NCI-H2029 treated with DMSO at 0.1 percent for 48 hours (cell line): ENCODE data around the gene IP6K3.

Experiments
- DNase-seq: peaks from one replicate; lab custom pipeline; 2025; lab: John Stamatoyannopoulos, UW

IP6K3 gene

DNA sequence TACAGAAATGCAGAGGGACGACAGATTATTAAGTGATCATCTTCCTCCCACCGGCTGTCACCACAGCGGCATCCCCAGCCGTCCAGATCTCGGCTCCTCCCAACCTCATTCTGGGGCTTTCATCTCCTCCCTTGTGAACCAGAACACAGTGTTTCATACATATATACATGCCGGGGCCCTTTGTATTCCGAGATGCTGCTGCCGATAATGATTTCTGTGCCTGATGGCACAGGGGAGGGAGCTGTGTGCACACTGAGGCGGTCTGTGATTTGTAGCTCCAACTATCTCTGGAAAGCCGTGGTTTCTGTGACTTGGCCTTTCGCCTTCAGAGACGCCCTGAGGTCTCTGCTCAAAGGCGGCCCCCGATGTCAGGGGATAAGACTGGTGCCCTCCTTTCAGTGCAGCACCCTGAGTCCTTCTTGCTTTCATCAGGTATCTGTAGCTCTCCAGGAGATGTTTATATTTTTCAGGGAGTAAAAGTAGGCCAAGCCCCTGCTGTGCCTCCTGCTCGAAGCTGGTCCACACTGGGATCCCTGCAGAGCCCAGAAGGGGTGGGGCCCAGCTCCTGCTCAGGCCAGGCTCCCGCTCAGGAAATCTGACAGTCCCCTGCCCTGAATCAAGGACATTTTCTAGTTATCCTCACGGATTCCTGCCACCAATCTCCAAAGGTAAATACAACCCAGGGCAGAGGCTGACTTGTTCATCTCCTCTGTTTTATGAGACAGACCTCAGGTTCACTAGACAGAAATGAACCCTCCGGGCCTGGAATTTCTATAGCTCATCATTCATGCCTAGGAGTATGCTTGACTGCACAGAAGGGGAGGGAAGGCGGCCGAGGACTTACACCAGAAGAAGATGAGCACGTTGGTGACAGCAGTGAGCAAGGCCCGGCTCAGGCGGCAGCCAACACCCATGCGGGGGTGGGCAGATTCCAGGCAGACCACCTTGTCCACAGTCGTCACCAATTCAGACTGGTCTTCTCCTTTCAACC, 31.0 kb upstream of the IP6K3 start:
- no peak for DNase-seq

DNA sequence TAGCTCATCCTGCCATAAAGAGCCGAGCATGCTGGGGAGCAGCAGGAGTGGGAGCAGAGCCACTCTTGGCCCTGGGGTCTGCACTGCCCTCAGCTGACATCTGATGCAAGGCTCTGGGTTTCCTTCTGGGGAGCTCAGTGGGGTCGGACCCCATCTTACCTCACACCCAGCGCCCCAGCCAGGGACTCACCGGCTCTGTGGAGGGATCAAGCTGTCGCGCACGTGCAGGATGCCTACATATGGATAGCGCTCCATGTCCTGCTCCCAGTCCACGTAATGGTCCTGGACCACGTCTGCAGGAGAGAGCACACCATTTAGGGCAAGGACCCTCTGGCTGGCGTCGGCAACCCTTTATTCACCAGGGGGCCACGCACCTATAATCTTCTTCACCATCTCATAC, 30.1 kb upstream of the IP6K3 start:
- no peak for DNase-seq

DNA sequence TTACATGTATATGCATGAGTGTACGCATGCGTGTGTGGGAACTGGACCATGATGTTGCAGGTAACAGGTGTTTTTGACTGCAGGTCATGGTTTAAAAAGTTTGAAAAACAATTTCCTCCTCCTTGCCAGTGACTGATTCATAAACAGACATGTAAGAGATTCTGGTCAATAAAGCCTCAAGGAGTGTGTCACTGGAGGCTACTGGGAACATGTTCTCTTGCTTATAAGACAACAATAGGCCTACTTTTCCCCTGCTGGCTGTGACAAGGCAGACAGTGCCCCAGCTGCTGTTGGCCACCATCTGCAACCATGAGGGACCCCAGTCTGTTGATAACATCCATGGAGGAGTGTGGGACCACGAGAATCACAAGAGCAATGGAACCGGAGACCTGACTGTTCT, 29.5 kb upstream of the IP6K3 start:
- no peak for DNase-seq

DNA sequence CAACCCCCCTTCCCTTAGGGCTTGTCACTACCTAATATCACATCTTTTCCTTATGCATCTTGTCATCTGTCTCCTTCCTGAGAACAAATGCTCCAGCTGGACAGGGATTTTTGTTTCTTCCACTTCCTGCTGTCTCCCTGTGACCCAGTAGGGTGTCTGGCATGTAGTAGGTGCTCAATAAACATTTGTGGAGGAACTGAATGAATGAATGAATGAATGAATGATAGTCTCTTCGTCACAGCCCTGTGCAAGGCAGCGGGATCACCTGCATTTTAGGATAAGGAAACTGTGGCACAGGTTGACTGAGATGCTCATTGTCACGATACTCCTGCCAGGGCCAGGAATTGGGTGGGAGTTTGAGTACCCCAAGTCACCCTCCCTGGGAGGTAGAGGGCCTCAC, 28.1 kb upstream of the IP6K3 start:
- no peak for DNase-seq

DNA sequence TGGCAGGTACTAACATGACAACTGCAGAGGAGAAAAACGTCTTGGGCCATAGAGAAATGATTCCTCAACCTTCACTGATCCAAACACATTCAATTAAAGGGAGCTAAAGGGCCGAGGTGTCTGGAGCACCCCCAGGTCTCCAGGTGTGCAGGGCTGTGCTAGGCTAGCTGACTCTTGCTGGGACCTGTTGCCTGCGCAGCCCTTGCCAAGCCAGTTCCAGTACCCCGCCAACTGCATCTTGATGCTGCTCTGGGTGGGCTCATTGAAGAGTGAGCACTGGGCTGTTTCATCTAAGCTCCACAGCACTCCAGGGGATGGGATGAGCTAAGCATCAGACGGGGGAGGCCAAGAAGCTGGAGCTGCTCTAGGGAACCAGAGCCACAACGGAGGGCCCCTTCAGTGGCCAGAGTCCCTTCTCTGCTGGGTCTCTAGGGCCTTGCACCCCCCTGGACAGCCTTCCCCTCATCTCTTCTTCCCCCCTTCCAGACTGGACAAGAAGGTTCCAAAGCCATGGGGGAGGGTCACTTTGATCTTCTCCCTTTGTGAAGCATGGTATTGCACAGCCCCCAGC, 26.3 kb upstream of the IP6K3 start:
- no peak for DNase-seq

DNA sequence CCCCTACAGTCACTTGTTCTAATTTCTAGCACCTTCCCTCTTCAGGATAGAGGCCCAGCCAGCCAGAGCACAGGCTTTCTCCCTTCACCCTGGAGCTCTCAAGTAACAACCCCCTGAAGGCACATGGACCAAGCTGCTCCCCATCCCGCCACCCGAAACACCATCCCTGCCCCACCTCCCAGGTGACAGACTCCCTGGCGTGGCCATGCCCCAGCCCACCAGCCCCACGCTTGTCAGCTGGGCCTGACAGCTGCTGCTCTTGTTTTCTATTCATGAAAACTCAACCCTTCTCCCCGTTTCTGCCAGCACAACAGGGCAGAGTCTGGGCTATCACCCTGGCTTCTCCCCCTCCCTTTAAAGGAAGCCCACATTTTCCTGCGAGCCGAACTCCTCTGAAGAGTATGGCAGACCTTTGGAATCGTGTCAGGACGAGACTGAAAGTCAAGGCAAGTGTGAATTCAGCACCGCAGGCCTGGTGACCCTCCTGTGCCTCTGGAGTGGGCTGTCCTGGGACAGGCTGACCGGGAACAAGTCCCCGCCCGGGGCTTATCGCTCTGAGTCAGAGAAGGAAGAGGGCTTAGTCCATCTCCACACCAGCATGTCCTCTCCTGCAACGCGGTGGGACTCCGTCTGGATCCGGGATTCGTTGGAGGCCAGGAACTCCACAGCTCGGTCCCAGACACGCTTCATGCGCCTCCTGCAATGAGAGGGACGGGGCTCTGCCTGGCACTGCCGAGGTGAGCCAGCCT, 25.6 kb upstream of the IP6K3 start:
- DNase-seq: no peak

DNA sequence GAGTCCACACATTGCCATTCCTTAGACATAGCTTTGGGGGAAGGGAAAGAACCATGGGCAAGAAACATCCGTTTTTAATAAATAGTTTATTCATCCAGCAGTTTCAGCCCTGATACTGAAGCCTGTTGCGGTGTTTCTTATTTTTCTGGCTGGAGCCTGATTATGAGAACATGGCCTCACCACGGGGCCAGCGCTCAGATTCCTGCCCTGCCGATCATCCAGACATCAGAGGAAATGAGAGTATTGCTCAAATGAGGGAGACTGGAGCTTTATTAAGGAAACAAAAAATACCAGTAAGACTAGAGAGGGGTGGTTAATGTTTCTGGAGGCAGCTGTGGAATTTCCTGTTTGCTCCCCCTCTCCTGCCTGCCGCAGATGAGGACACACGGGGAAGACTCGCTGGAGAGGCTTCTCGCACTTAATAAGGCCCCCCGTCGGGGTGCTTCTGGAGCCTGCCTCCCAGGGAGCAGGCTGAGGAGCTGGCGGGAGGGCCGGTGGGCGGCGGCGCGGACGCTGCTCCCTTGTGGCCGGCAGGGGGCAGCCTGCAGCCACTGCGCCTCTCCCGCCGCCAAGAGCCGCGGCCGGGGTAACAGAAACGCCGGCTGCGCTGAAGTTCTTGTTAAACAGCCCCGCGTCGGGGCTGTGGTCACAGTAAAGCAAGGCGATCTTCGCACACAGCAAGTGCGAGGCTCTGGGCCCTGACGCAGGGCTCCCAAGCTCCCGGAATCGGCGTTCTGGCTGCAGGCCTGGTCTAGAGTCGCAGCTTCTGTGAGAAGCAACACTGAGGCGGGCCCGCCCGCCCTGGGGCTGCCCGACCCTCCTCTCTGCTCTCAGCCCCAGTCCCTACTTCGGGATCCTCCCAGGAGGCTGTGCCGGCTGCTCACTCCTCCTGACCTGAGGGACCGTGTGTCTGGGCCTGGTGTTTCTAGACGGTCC, 24.7 kb upstream of the IP6K3 start:
- no peak for DNase-seq

DNA sequence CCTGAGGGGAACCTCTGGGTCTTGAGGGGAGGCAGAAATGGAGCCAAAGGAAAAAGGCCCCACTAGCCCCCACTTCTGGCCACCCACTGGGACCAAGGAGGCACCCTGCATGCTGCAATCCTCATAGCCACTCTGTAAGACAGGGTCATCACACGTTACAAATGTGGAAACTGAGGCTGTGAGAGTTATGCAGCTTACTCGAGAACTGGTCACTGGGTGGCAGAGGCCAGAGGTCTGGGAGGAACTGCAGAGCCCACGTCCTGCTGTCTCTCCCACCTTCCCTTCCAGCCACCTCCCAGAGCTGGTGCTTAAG, 24.1 kb upstream of the IP6K3 start:
- no peak for DNase-seq

DNA sequence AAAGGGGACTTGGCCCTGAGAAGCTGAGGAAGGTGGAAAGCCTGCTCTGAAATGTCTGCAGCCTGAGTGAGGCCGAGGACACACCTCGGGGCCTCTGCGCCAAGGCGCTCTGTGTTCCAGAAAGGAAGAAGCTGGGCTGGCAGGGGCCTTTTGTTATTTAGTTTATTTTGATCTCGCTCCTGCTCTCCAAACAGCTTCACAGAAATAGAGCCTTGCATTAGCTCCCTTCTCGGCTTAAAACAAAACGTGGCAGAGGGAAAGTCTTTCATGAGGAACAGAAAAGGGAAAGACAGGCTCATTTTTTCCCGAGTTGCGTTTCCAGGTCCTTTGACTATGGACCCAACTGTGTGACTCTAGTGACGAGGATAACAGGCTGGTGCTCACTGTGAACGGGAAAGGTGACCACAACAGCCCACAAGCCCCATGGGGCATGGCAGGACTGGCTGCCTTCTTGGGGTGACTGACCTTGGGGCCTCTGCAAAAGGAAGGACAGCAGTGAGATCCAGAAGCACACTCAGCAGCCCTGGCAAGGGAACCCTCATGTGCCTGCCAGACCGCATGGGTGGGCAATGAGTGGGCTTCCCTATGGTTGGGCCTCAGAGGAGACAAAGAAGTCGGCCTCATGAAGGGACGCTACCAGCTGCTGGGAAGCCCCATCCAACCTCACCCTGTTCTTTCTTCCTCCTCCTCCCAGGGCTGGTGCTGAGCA, 23.6 kb upstream of the IP6K3 start:
- no peak for DNase-seq

DNA sequence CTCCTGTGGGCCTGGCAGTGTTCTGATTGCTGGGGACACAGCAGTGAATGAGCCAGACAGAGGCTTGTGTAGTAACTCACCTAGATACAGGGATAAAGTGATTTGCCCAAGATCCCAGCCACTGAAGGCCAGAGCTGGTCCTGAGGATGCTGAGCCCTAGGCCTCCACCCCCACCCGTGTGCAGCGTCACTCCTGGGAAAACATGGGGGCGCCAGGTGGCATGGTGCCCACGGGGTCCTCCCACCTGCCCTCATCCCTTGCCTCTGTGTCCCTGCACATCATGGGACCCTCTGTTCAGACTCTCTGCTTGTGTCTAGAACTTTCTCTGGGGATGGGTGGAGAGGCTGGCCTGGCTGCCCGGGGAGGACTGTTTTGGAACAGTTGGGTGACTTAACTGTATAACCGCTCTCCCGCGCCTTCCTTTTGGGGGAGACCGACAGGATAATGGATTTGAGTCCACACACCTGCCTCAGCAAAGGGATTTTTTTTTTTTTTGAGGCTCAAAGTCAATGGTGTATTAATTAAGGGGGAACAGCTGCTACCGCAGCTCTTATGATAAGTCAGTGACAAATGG, 22.6 kb upstream of the IP6K3 start:
- no peak for DNase-seq

DNA sequence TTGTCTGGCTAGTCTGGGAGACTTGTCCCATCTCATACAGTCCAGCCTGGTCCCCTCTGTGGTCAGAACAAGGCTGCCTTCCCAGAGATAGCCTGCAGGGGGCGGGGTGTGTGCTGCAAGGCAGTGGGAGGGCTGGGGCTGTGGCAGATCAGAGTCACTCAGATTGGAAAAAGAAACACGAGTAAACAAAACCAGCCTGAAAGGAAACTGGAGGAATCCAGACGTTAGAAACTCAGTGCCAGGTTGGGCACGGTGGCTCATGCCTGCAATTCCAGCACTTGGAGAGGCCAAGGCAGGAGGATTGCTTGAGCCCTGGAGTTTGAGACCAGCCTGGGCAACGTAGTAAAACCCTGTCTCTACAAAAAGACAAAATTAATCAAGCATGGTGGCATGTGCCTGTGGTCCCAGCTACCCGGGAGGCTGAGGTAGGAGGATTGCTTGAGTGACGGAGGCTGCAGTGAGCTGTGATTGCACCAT, 22.0 kb upstream of the IP6K3 start:
- DNase-seq: peak; percentile 40

DNA sequence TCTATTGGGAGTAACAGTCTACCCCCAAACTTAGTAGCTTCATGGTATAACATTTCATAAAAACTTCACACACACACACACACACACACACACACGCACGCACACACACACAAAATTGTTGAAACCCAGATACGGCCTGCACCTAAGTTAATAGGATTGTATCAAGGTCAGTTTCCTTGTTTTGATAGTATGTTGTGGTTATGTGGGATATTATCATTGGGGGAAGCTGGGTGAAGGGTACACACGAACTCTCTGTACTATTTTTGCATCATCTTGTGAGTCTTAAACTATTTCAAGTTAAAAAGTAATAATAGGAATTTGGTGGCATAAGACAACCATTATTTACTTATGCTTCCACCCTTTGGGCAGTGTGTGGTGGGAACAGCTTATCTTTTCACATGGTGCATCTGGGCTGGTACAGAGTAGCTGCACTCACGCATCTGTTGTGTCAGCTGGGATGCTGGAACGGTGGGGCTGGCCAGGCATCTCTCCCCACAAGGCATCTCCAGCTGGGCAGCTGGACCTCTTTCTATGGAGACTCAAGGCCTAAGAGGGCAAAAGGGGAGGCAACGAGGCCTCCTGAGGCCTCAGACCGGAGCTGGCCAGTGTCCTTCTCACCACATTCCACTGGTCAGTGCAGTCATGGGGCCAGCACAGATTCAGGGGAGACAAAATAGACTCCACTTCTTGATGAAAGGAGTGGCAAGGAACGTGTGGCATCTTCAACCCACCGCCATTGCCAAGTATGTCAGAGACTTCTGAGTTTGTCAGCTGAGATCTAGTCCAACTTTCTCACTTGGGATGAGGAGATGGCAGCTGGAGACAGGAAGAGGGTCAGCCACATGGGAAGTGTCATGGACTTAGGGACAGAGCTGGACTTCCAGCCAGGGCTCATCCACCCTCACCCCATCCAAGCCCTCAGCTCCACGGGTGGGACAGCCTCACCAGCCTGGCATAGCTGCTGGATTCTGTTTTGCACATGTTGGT, 20.5 kb upstream of the IP6K3 start:
- DNase-seq: no peak

DNA sequence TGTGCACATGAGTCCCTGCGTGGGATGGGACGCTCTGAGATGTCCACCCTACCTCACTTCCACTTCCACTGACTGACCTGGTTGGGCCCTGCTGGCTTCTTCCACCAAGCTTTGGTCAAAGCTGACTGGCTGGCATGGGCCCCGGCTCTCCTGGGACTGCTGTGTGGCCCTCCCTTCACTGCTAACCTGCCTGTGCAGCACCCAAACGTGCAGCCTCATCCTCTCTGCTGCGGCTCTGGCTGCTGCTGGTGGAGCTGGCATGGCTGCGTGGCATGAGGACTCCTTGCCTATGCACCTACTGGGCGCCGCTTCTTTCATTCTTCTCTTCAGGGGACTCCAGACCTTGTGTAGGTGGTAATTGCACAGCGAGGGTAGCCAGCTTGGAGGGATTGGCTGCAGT, 18.7 kb upstream of the IP6K3 start:
- no peak for DNase-seq

DNA sequence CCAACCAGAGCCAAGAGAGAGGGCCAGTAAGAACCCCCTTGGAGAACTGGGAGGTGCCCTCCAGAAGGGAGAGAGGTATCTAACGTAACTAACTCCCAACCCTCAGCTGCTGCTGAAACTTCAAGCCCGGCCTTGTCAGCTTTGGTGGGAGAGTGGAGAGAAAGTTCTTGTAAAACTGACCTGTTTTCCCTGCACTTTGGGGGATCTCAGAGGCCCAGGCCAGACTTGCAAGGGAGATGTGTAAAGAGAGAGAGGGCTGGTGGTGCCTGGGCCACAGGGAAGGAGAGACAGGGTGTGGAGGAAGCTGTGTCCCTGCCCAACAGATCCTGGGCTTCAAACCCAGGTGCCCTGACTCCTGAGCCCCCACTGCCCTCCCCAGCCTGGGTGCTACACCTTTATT, 17.3 kb upstream of the IP6K3 start:
- DNase-seq: no peak

DNA sequence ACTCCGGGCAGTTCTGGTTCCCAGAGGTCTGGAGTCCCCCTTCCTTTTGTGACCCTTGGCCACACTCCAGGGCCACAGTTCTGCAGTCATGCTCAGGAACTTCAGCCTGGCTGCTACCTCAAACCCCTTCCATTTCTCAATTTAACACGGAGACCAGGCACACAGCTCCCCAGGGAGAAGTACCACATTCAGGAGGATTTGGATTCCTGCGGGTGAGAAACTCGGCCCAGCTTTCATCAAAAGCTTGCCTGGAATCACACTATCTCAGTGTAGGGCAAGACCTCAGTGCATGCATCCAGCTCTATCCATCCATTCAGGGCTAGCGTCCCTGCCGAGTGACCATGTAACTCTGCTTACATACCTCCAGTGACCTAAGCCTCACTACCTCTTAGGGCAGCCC, 16.8 kb upstream of the IP6K3 start:
- no peak for DNase-seq

DNA sequence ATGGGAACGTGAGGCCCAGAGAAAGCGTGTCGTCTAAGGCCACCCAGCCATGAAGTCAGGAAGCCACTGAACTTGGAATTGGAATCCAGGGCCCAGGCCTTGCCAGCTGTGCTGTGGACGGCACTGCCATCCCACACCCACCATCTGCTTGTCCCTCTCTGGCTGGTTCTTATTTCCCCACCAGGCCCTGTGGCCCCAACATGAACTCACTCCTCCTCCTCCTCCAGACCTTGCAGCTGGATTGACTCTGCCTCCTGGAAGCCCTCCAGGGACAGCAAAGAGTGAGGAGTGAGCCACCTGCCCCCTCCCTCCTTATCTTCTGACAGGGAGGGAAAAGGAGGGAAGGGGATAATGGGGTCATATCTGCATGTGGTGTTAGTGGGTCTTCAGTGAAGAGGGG, 16.0 kb upstream of the IP6K3 start:
- DNase-seq: no peak

DNA sequence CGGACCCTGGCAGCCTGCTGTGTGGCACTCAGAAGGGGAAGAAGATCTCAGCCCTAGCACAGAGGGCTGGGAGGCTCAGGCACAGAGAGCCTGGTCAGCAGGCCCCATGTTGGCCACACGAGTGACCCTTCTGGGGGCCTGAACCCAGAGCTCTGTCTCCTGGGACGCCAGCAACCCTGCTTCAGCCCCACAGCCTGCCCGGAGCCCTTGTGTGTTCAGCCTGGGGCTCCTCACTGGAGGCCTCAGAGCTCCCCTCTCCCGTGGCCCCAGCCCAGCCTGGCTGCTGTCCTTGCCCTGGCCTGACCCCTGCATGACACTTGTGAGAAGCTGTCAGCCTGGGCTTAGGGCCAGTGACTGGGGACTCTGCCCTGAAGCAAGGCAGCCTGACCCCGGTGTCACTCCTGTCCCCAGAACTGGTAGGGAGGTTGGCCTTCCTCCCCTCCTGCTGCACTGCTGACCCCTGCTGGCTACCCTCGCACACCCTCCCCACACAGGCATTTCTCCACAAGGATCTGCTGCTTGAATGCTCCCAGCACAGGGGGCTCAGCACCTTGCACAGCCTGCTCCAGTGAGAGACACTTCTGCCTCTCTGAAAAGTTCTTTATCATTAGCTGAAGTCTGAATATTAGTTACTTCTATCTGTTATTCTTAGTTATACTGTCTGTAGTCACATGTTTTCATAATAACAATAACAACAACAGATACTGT, 15.4 kb upstream of the IP6K3 start:
- DNase-seq: peak; percentile 56

DNA sequence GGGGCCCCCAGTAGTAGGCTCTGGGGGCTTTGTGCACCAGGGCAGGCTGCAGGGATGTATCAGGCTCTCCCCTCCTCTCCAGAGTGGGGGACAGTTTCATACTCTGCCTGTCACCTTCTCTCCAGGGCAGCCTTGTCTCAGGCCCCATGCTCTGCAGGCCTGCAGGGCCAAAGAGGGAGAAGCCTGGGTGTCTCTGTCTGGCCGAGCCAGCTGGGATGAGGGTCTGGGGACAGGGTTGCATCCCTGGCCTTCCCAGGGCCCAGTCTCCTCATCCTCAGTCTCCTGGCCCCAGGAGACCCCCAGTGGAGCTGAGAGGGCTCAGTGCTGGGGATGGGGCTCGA, 14.8 kb upstream of the IP6K3 start:
- no peak for DNase-seq
